ENCODE measurements around the gene PAQR8. TPM values are rescaled to one million over a fixed set of nuclear protein-coding genes. Genes with fewer than 3 reads are reported as not detected.
A peak's percentile ranks its signal among the peaks of the same experiment; 100 is the strongest.

PAQR8 gene
- total RNA-seq, 1 experiment from 2014 or later, result 0.44 TPM

GRCh38 chr6:52388790-52389189 is 26.8 kb downstream of the PAQR8 start:
- Histone ChIP-seq H3K79me2 (ENCODE audit: low read length) (no peaks in the 10 kb centered on the region), H3K9me2 (replicated peaks; ENCODE audit: low read length) (no peaks in the 10 kb centered on the region), H4K20me1 (ENCODE audit: low read length) (no peaks in the 10 kb centered on the region), H3K4me2 (ENCODE audit: low read length) (peak overlapping the region; percentile 80), H3K27me3 (ENCODE audit: low read length) (no peaks in the 10 kb centered on the region), H3K9ac (ENCODE audit: low read length) (no peak overlapping the region), H3K4me3 (ENCODE audit: low read length) (no peak overlapping the region), H3K27ac (ENCODE audit: low read length) (peak overlapping the region; percentile 81; the same call in 1 of the 2 replicates), H3F3A (ENCODE audit: low read length, unreplicated experiment) (peaks cover 4% of the 10 kb centered on the region), H3K9me3 (ENCODE audit: low read length) (no peaks in the 10 kb centered on the region), H3K4me1 (ENCODE audit: insufficient read depth, low read length) (peaks cover 32% of the 10 kb centered on the region), H3K36me3 (ENCODE audit: low read depth, low read length) (no peaks in the 10 kb centered on the region), H2AFZ (ENCODE audit: low read length) (no peak overlapping the region)
- no peak for TF ChIP-seq EZH2 (IDR thresholded peaks at IDR 0.05; ENCODE audit: low read length, unreplicated experiment)
- TF ChIP-seq CTCF (conservative IDR thresholded peaks at IDR 0.05; ENCODE audit: low read depth, low read length), result no peak
- TF ChIP-seq EZH2phosphoT487 (IDR thresholded peaks at IDR 0.05; ENCODE audit: borderline replicate concordance, low read length), result no peak
- ATAC-seq, result no peak
- no TSS peak for BruUV-seq (replicated peaks)
- CTCF ChIA-PET, result no interaction called here
- no peak for DNase-seq
- intact Hi-C loops (cut with micrococcal nuclease), result no loop called here
- POLR2A ChIA-PET (ENCODE audit: unreplicated experiment), result no interaction called here

GRCh38 chr6:52389264-52389625 is 27.3 kb downstream of the PAQR8 start:
- Histone ChIP-seq H3F3A (ENCODE audit: low read length, unreplicated experiment) (peaks cover 4% of the 10 kb centered on the region), H3K9me3 (ENCODE audit: low read length) (no peaks in the 10 kb centered on the region), H3K79me2 (ENCODE audit: low read length) (no peaks in the 10 kb centered on the region), H3K36me3 (ENCODE audit: low read depth, low read length) (no peaks in the 10 kb centered on the region), H3K9me2 (replicated peaks; ENCODE audit: low read length) (no peaks in the 10 kb centered on the region), H3K4me3 (ENCODE audit: low read length) (no peak overlapping the region), H2AFZ (ENCODE audit: low read length) (no peak overlapping the region), H3K4me2 (ENCODE audit: low read length) (peak overlapping the region; percentile 80), H3K27me3 (ENCODE audit: low read length) (no peaks in the 10 kb centered on the region), H3K27ac (ENCODE audit: low read length) (peak overlapping the region; percentile 81), H3K9ac (ENCODE audit: low read length) (no peak overlapping the region), H4K20me1 (ENCODE audit: low read length) (no peaks in the 10 kb centered on the region), H3K4me1 (ENCODE audit: insufficient read depth, low read length) (peaks cover 32% of the 10 kb centered on the region)
- ATAC-seq (peak; percentile 8), DNase-seq (no peak)
- intact Hi-C loops (cut with micrococcal nuclease), result no loop called here
- POLR2A ChIA-PET (ENCODE audit: unreplicated experiment), result no interaction called here
- no TSS peak for BruUV-seq (replicated peaks)
- CTCF ChIA-PET, result interaction anchor here (1.0 to 1.3 kb wide), 4 partner anchors 11 to 104 kb away, joined by 5 to 14 read pairs (median 9); partner anchors contain the start of gene MCM3
- TF ChIP-seq EZH2phosphoT487 (IDR thresholded peaks at IDR 0.05; ENCODE audit: borderline replicate concordance, low read length) (no peak), CTCF (conservative IDR thresholded peaks at IDR 0.05; ENCODE audit: low read depth, low read length) (no peak), EZH2 (IDR thresholded peaks at IDR 0.05; ENCODE audit: low read length, unreplicated experiment) (no peak)

GRCh38 chr6:52389626-52390360 is 27.8 kb downstream of the PAQR8 start:
- no peaks in the 10 kb centered on the region for H3K9me2 ChIP-seq (replicated peaks; ENCODE audit: low read length)
- H3K27me3 ChIP-seq (ENCODE audit: low read length), result no peaks in the 10 kb centered on the region
- H2AFZ ChIP-seq (ENCODE audit: low read length), result peak overlapping the region; percentile 2; the same call in 1 of the 2 replicates
- H3K4me2 ChIP-seq (ENCODE audit: low read length), result peak overlapping the region; percentile 80
- H3K9me3 ChIP-seq (ENCODE audit: low read length), result no peaks in the 10 kb centered on the region
- DNase-seq (peak; percentile 91), ATAC-seq (peak; percentile 87)
- no peaks in the 10 kb centered on the region for H3K79me2 ChIP-seq (ENCODE audit: low read length)
- H3K27ac ChIP-seq (ENCODE audit: low read length), result peak overlapping the region; percentile 81
- no peaks in the 10 kb centered on the region for H4K20me1 ChIP-seq (ENCODE audit: low read length)
- H3K4me1 ChIP-seq (ENCODE audit: insufficient read depth, low read length), result peaks cover 32% of the 10 kb centered on the region
- TF ChIP-seq CTCF (conservative IDR thresholded peaks at IDR 0.05; ENCODE audit: low read depth, low read length) (peak; percentile 38; the same call in 1 of the 2 replicates), EZH2phosphoT487 (IDR thresholded peaks at IDR 0.05; ENCODE audit: borderline replicate concordance, low read length) (no peak), EZH2 (IDR thresholded peaks at IDR 0.05; ENCODE audit: low read length, unreplicated experiment) (no peak)
- BruUV-seq (replicated peaks), result no TSS peak
- peak overlapping the region; percentile 53 for H3K4me3 ChIP-seq (ENCODE audit: low read length)
- intact Hi-C loops (cut with micrococcal nuclease), result loop anchor here (1.0 to 2.0 kb wide), 2 partner anchors 37 to 105 kb away; partner anchors contain the start of gene MCM3
- POLR2A ChIA-PET (ENCODE audit: unreplicated experiment), result interaction anchor here (0.7 to 0.9 kb wide), 2 partner anchors 38 to 118 kb away, joined by 4 to 15 read pairs; no protein-coding TSS in a partner anchor
- CTCF ChIA-PET, result interaction anchor here (0.6 to 1.3 kb wide), 8 partner anchors 10 to 262 kb away, joined by 3 to 14 read pairs (median 4); partner anchors contain the start of gene MCM3
- peak overlapping the region; percentile 29 for H3K9ac ChIP-seq (ENCODE audit: low read length)
- no peaks in the 10 kb centered on the region for H3K36me3 ChIP-seq (ENCODE audit: low read depth, low read length)
- H3F3A ChIP-seq (ENCODE audit: low read length, unreplicated experiment), result peaks cover 4% of the 10 kb centered on the region

All from PC-3 (cell line).